Neural cell (in vitro differentiated cells): Measurements from ENCODE around the gene PSMD13. TPM values are rescaled to one million over a fixed set of nuclear protein-coding genes. Genes with fewer than 3 reads are reported as not detected.

Source experiments
- H2AFZ ChIP-seq: fragments of 200-600, 300-800 bp; sonication (generic), shearing (Covaris generic); 2 replicates; pipeline ENCODE4 v1.6.0; 2014; ENCODE audit warnings: low read depth, mild to moderate bottlenecking, antibody characterized with exemption, low read length, moderate library complexity
- H3F3A ChIP-seq: fragments of 200-600 bp; shearing (Covaris generic); 2 replicates; pipeline ENCODE4 v1.6.1; 2016; ENCODE audit warnings: mild to moderate bottlenecking, moderate library complexity, mixed read lengths, antibody characterized with exemption, low read length; ENCODE audit not compliant: insufficient read depth, poor library complexity, severe bottlenecking
- H3K27ac ChIP-seq: fragments of 200-600, 300-800 bp; sonication (generic), shearing (Covaris generic); 2 replicates; pipeline ENCODE4 v1.5.1; 2014; ENCODE audit warnings: mild to moderate bottlenecking, low read length, moderate library complexity
- H3K27me3 ChIP-seq: fragments of 300-800, 200-600 bp; sonication (generic), shearing (Covaris generic); 2 replicates; pipeline ENCODE4 v1.6.0; 2014; ENCODE audit warnings: mild to moderate bottlenecking, low read depth, low read length, moderate library complexity; ENCODE audit not compliant: insufficient read depth
- H3K36me3 ChIP-seq: fragments of 300-800, 200-600 bp; sonication (generic), shearing (Covaris generic); 2 replicates; pipeline ENCODE4 v1.5.1; 2014; ENCODE audit warnings: mild to moderate bottlenecking, antibody characterized with exemption, low read length, moderate library complexity; ENCODE audit not compliant: insufficient read depth
- H3K4me2 ChIP-seq: fragments of 300-800, 200-600 bp; sonication (generic), shearing (Covaris generic); 2 replicates; pipeline ENCODE4 v1.6.0; 2014; ENCODE audit warnings: mild to moderate bottlenecking, low read length
- H3K4me3 ChIP-seq: fragments of 300-800, 200-600 bp; sonication (generic), shearing (Covaris generic); 2 replicates; pipeline ENCODE4 v1.5.1; 2014; ENCODE audit warnings: mild to moderate bottlenecking, low read length, moderate library complexity
- H3K79me2 ChIP-seq: fragments of 200-600 bp; shearing (Covaris generic); replicated peaks from 2 replicates; pipeline ENCODE4 v1.6.0; 2014; ENCODE audit warnings: mild to moderate bottlenecking, low read length, moderate library complexity; ENCODE audit not compliant: insufficient read depth
- H3K9ac ChIP-seq: fragments of 300-800, 200-600 bp; sonication (generic), shearing (Covaris generic); 2 replicates; pipeline ENCODE4 v1.6.1; 2016; ENCODE audit warnings: mild to moderate bottlenecking, low read length, mixed read lengths
- H3K9me2 ChIP-seq: fragments of 200-600 bp; shearing (Covaris generic); 2 replicates; pipeline ENCODE4 v1.6.1; 2016; ENCODE audit warnings: mild to moderate bottlenecking, low read length, mixed read lengths; ENCODE audit not compliant: insufficient read depth
- H3K9me3 ChIP-seq: fragments of 200-600, 300-800 bp; sonication (generic), shearing (Covaris generic); 2 replicates; pipeline ENCODE4 v1.6.1; 2016; ENCODE audit warnings: mild to moderate bottlenecking, mixed run types, low read length, moderate library complexity, mixed read lengths
- H4K20me1 ChIP-seq: fragments of 200-600 bp; shearing (Covaris generic); 2 replicates; pipeline ENCODE4 v1.6.1; 2016; ENCODE audit warnings: mild to moderate bottlenecking, mixed run types; ENCODE audit not compliant: insufficient read depth
- CTCF ChIP-seq: fragments of 450-650 bp; IDR thresholded peaks from 2 replicates; pipeline ENCODE4 v1.5.1; 2014; ENCODE audit warnings: antibody characterized with exemption, mild to moderate bottlenecking, moderate library complexity; ENCODE audit not compliant: poor library complexity, severe bottlenecking
- EP300 ChIP-seq: fragments of 450-650 bp; conservative IDR thresholded peaks from 2 replicates; pipeline ENCODE4 v1.6.1; 2014; ENCODE audit warnings: antibody characterized with exemption, mild to moderate bottlenecking, moderate library complexity; ENCODE audit not compliant: poor library complexity, severe bottlenecking
- EZH2 ChIP-seq: fragments of 200-600, 300-800 bp; shearing (Covaris generic), sonication (generic); IDR thresholded peaks from 2 replicates; pipeline ENCODE4 v1.6.1; 2014; ENCODE audit warnings: antibody characterized with exemption, low read length, borderline replicate concordance, mild to moderate bottlenecking; ENCODE audit not compliant: insufficient read depth, poor library complexity, severe bottlenecking
- MXI1 ChIP-seq: fragments of 450-650 bp; conservative IDR thresholded peaks from 2 replicates; pipeline ENCODE4 v1.6.1; 2014; ENCODE audit warnings: antibody characterized with exemption, mild to moderate bottlenecking; ENCODE audit not compliant: poor library complexity, severe bottlenecking
- POLR2AphosphoS5 ChIP-seq: IDR thresholded peaks from 2 replicates; pipeline ENCODE4 v1.6.1; 2012
- RAD21 ChIP-seq: fragments of 450-650 bp; conservative IDR thresholded peaks from 2 replicates; pipeline ENCODE4 v1.6.1; 2014; ENCODE audit warnings: antibody characterized with exemption, mild to moderate bottlenecking, moderate library complexity
- REST ChIP-seq: IDR thresholded peaks from 2 replicates; pipeline ENCODE4 v1.6.1; 2012; ENCODE audit warnings: borderline replicate concordance
- SMC3 ChIP-seq: fragments of 450-650 bp; conservative IDR thresholded peaks from 2 replicates; pipeline ENCODE4 v1.6.1; 2014; ENCODE audit warnings: antibody characterized with exemption, mild to moderate bottlenecking, moderate library complexity; ENCODE audit not compliant: poor library complexity
- TAF1 ChIP-seq: IDR thresholded peaks from 2 replicates; pipeline ENCODE4 v1.6.1; 2012; ENCODE audit warnings: low read depth
- polyA plus RNA-seq: library from polyadenylated mRNA; depleted of rRNA; stranded (reverse); fragments of >200 nt; gene quantifications from 2 replicates; pipeline ENCODE4 v1.2.3, GENCODE V29; 2014

The PSMD13 gene
- polyA plus RNA-seq, 1 donor from 2014 or later: 183 TPM

- Histone ChIP-seq H3K4me2 (no peak overlapping the region), H3K9me2 (no peaks in the 10 kb centered on the region), H4K20me1 (no peaks in the 10 kb centered on the region), H3K79me2 (no peaks in the 10 kb centered on the region), H3F3A (no peaks in the 10 kb centered on the region), H3K36me3 (no peaks in the 10 kb centered on the region), H3K4me3 (no peak overlapping the region), H3K9me3 (no peaks in the 10 kb centered on the region), H2AFZ (no peak overlapping the region), H3K27me3 (no peaks in the 10 kb centered on the region), H3K9ac (no peak overlapping the region), H3K27ac (no peak overlapping the region)
- no peak for TF ChIP-seq POLR2AphosphoS5
- TF ChIP-seq EP300: no peak
- TF ChIP-seq SMC3: no peak
- no peak for TF ChIP-seq CTCF
- TF ChIP-seq REST: no peak
Measured at GRCh38 chr11:253160-253885, 16.5 kb downstream of the PSMD13 start.

- no peak overlapping the region for H3K27ac ChIP-seq
- no peaks in the 10 kb centered on the region for H3F3A ChIP-seq
- no peaks in the 10 kb centered on the region for H3K9me2 ChIP-seq
- H3K27me3 ChIP-seq: no peaks in the 10 kb centered on the region
- TF ChIP-seq EP300 (no peak), MXI1 (no peak), POLR2AphosphoS5 (no peak), REST (no peak), TAF1 (no peak), RAD21 (no peak), CTCF (no peak), SMC3 (no peak), EZH2 (no peak)
- no peak overlapping the region for H2AFZ ChIP-seq
- no peaks in the 10 kb centered on the region for H3K36me3 ChIP-seq
- H4K20me1 ChIP-seq: no peaks in the 10 kb centered on the region
- H3K4me3 ChIP-seq: no peak overlapping the region
- no peak overlapping the region for H3K9ac ChIP-seq
- no peaks in the 10 kb centered on the region for H3K9me3 ChIP-seq
- no peak overlapping the region for H3K4me2 ChIP-seq
- H3K79me2 ChIP-seq: no peaks in the 10 kb centered on the region
Measured at GRCh38 chr11:253886-254270, 17.1 kb downstream of the PSMD13 start.
